Vagina (tissue), 2 donors: Measurements from ENCODE around the gene NUDT8.

Source experiments
- POLR2A ChIP-seq, 2 donors: fragments of 450-650 bp; IDR thresholded peaks; one replicate each; pipeline ENCODE4 v1.6.1; 2017; ENCODE audit warnings: antibody characterized with exemption in 2 of 2, mild to moderate bottlenecking in 2 of 2, moderate library complexity in 2 of 2
- TF ChIP-seq, protein P1 (sequence below), 3 experiments: fragments of 450-650 bp in 2 of 3; fragments of 200-600 bp in 1 of 3; sonication (generic) in 1 of 3; IDR thresholded peaks; one replicate each; pipeline ENCODE4 v1.5.1; 2017 to 2019; ENCODE audit warnings: antibody characterized with exemption in 3 of 3, mild to moderate bottlenecking in 2 of 3, moderate library complexity in 2 of 3

DNA sequence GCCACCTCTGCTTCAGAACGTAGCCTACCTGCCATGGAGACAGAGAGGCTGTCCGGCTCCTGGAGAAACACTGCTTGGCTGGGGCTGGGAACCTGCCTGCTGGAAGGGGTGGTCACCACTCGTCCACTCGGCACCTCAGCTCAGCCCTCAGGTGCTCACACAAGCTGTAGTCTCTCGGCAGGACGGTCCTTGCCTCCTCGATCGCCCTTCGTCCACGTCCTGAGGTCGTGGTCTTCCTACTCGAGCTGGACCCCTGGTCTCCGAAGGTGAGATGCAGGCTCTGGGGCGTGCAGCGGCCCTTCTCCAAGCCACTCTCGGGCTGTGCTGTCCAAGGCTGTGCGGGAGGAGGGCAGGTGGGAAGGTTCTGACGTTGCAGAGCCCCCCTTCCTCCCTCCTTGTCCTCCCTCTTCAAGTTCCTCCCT lies 9.7 kb upstream of the NUDT8 start, which contains the start of gene TBX10:
- TF ChIP-seq, protein P1, sequence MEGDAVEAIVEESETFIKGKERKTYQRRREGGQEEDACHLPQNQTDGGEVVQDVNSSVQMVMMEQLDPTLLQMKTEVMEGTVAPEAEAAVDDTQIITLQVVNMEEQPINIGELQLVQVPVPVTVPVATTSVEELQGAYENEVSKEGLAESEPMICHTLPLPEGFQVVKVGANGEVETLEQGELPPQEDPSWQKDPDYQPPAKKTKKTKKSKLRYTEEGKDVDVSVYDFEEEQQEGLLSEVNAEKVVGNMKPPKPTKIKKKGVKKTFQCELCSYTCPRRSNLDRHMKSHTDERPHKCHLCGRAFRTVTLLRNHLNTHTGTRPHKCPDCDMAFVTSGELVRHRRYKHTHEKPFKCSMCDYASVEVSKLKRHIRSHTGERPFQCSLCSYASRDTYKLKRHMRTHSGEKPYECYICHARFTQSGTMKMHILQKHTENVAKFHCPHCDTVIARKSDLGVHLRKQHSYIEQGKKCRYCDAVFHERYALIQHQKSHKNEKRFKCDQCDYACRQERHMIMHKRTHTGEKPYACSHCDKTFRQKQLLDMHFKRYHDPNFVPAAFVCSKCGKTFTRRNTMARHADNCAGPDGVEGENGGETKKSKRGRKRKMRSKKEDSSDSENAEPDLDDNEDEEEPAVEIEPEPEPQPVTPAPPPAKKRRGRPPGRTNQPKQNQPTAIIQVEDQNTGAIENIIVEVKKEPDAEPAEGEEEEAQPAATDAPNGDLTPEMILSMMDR (IDR thresholded peaks at IDR 0.05) = no peak
- TF ChIP-seq POLR2A (IDR thresholded peaks at IDR 0.05) = no peak
